Myocyte (in vitro differentiated cells): ENCODE results near the gene VPS26B. TPM values are rescaled to one million over a fixed set of nuclear protein-coding genes. Genes with fewer than 3 reads are reported as not detected.
"Not testable (repeated sequence)": the region's sequence is repeated elsewhere in the genome, so short reads cannot be mapped to it uniquely, and the experiment has no call there.

ENCODE experiments used
- DNase-seq: peaks from one replicate; pipeline ENCODE4 v3.0.0-alpha.2; 2012; ENCODE audit warnings: low read depth
- total RNA-seq: library from RNA; depleted of rRNA; stranded (reverse); fragments of >200 nt; gene quantifications from 2 replicates; pipeline ENCODE4 v1.2.3, GENCODE V29; 2014

Gene VPS26B
- total RNA-seq, 1 donor from 2014 or later: 40.5 TPM

DNA sequence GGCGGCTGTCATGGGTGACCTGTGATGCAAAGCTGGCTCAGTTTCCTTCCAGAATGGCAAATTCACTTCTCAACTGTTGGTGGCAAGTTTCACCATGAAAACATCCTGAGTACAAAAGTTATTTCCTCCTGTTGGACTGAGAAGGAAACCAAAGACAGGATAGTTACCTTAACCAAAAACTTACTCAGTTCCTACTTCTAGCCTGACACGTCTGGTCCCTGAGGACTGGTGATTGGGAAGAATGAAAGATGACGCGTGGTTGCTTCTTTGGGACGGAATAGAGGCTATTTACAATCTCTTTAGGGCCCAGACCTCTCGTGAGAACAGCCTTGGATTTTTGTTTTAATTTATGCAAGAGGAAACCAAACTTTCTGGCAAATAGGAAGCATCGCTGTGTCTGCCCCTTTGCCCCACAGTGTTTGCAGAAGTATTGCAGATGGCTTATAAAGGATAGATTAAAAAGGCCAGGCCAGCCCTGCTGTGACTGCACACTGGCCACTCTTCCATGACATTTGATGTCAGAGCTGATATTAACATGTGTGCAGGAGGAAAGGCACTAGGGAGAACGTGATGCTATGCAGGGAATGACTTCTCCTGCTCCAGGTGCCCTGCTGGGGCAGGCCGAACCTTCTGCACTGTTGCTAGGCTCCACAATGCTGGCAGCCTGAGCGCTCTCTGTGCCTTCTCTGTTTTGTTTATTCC is 7.6 kb downstream of the VPS26B start:
- no peak for DNase-seq

GRCh38 chr11:134233729-134234179 is 9.3 kb downstream of the VPS26B start:
- DNase-seq: no peak

- DNase-seq: no peak
These were observed 10.9 kb downstream of the VPS26B start for GRCh38 chr11:134235399-134235798.

- DNase-seq: no peak
These were observed 12.5 kb downstream of the VPS26B start for GRCh38 chr11:134236834-134237556.

DNA sequence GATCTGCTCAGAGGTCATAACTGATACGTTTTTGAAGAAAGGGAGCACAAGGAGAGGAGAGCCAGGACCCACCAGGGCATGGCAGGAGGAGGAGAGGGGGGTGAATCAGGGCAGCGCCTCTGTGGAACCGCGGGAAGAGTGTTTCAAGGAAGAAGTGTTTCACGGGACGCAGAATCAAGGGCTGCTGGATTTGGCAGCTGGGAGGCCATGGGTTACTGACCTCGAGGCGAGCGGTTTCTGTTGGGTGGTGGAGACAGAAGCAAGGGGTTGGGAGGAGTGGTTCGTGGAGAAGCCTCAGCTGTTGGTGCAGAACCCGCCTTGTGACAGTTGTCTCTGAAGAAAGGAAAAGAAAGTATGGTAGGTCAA is 13.1 kb downstream of the VPS26B start:
- peak; percentile 49 for DNase-seq

DNA sequence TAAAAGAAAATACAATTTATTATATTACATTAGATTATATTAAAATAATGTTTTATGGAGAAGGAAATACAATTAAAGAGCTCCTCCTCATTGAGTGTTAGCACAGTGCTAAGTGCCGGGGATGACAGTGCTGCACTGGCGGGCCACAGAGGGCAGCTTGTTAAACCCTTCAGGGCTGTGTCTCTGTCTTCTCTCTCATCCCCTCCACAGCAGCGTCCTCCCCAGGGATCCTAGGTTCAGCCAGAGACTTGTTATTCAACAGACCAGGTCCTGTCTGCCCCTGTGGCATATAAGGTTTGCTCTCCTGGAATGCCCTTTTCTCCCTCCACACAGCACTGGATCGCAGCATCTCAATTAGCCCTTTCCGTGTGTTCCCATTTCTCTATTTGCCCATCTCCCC is 14.5 kb downstream of the VPS26B start:
- DNase-seq: no peak

DNA sequence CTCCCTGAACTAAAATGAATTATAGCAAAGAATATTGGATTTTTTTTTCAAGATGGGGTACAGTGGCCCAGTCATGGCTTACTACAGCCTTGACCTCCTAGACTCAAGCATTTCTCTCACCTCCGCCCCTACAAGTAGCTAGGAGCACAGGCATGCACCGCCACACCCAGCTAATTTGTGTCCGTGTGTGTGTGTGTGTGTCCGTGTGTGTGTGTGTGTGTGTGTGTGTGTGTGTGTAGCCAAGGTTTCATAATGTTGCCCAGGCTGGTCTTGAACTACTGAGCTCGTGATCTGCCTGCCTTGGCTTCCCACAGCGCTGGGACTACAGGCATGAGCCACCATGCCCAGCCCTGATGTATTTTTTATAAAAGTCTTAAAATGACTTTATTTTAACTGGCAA is 16.1 kb downstream of the VPS26B start:
- DNase-seq: no peak

DNA sequence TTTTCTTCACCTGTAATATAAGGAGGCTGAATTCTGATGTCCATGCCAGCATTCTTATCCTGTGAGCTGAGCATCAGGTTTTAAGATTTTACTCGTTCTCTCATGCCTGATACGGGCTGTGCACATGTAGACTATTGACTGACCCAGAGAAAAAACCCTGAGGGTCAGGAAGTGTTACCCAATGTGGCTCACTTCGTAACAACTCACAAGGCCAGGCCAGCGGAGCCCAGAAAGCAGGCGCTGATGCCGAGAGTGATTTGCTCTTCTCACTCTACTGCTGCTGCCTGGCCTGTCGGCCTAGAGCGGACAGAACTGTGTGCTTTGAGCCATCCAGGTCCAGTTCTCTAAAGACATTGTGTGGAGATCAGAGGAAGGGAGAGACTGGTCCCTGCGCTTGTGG is 17.9 kb downstream of the VPS26B start:
- no peak for DNase-seq

DNA sequence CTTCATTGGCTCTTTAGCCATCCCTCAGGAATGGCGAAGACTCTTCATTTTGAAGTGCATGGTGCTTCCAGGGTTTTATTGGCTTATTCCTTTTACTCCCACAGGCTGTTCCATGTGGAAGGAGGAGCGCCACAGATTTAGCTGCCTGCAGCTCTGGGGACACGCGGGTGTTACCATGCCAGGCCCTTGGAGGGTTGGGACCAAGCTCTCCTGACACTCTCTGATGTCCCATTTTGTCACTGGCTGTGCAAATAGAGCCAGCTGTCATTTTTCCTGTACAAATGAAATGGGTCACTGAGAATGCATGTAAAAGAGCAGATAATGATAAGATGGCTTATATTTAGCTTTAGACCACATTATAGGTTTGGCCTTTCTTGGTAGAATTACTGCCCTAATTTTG is 19.4 kb downstream of the VPS26B start:
- no peak for DNase-seq

DNA sequence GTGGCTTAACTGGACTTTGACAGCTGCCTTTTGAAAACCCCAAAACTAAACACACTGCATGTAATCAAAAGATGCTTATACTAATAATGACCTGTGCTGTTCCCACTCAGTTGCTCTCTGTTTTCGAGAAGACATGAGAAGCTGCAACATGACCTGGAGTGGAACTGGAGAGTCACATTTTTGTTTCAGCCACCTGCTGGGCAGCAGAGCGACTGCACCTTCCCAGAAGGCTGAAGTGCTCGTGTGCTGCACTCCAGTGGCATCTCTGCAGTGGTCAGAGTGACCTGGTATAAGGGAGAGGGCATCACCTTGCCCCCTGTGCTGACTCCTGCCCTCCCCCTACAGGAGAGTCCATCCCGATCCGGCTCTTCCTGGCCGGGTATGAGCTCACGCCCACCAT is 20.1 kb downstream of the VPS26B start:
- no peak for DNase-seq

DNA sequence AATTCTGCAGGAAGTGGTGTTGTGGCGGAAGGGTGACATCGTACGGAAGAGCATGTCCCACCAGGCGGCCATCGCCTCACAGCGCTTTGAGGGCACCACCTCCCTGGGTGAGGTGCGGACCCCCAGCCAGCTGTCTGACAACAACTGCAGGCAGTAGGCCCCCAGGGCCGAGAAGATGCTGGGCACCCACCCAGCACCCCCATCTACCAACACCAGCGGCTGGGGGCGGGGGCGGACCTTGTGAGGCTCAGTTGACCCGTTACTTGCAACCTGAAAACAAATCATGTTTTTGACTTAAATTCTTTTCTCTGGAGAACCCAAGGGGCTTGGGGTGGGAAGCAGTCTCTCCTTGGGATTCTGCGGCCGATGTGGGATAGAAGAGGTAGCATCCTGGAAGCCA is 21.0 kb downstream of the VPS26B start:
- no peak for DNase-seq

DNA sequence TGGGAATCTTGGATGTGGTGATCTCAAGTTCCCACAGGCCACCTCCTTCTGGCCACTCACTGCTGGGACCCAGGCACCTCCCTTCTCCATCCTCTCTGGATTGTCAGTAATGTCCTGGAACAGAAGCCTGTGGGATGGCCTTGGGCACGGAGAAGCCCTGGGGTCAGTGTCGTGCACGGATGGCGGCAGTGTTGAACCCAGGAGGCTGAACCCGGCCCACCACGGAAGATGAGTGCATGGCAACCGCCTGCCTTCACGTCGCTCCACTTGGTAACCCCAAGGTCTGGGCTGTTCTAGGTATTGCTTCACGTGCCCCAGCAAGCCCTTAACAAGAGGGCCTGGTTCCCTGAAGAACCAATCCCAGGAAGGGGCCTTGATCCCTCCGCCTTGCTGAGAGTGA is 21.6 kb downstream of the VPS26B start:
- no peak for DNase-seq

GRCh38 chr11:134246678-134247077 is 22.2 kb downstream of the VPS26B start:
- no peak for DNase-seq

DNA sequence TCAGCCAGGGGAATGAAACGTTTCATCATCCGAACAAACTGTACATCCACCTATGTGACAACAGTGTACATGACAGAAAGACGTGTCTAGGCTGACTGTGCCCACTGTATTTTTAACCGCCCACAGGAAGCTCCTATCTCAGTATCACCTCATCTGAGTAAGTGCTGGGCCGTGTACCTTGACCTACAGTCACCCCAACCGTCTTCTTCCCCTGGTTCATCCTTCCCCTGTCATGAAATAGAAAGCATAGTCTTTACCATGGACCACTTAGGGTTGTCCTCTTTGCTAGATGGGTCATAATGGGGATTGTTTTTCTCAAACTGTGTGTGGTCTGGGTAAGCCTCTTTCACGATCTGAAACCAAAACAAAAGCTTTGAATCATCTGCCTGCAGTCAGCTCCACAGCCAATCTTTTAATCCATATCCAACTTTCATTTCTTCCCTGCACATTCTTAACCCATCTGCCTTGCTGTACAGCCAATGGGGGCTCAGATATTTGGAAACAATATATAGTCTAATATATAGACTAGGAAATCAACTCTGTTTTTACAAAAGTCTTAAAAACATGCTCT is 24.5 kb downstream of the VPS26B start:
- DNase-seq: no peak

DNA sequence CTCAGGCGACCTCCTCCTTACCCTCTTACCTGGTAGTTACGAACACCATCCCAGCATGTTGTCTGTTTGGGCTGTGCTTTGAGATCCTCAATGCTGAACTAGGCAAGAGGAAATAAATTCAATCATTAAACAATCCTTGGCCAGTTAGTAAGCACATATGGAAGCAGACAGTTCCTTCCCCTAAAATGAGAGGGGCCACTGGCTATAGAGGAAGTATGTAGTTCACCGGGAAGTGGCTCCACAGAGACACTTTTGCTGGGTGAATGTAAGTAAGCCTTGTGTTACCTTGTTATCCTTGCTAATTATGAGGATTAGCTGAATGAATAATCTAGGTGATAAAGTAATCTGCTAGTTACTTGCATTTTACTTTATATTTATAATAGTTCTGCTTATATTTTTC is 25.8 kb downstream of the VPS26B start:
- no peak for DNase-seq

DNA sequence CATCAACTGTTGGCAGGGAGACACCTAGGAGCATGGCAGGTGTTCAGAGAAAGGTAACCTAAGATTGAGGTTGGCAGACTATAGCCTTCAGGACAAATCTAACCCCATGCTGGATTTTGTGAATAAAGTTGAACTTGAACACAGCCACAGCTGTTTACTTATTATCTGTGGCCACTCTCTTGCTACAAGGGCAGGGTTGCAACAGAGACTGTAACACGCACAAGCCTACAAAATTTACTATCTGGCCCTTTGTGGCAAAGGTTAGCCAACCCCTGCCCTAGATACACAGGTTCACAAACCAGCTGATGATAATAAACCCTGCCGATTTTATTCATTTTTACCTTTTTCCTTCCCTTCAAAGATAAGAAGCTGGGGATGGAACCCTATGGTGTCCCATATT is 26.2 kb downstream of the VPS26B start:
- DNase-seq: no peak

DNA sequence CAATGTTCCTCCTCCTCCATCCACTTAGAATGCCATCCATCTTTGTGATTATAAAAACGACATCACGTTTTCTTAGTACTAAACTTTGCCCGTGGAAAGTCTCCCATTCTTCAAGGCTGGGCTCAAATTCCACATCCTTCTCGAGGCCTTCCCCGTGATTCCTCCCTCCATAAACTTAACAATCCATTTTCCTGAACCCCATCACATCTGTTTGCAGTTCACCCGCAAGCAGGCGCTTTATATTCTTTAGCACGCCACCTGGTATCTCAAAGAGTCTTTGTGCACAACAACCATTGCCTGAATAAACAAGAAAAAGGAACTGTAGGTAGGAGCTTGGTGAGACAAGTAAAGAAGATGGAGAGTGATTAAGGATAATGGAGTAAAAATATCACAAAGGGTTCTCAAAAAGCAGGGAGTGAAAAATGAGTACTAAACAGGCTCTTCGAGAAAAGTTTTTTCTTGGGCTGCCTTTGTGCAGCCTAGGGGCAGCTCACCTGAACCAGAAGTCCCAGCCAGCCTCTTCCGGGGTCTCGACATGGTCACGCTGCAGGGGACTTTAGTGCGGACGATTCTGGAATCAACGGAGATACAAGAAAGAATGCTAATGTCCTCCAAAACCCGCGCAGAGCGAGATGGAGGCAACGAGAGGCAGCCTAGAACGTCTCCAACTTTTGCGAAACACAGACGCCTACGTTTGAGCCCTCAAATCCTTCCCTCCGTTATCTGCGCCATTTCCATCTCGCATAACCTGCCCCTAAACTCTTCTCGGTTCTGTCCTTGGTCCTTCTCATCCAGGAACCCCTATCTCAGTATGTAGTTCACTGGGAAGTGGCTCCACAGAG is 28.1 kb downstream of the VPS26B start:
- no peak for DNase-seq

DNA sequence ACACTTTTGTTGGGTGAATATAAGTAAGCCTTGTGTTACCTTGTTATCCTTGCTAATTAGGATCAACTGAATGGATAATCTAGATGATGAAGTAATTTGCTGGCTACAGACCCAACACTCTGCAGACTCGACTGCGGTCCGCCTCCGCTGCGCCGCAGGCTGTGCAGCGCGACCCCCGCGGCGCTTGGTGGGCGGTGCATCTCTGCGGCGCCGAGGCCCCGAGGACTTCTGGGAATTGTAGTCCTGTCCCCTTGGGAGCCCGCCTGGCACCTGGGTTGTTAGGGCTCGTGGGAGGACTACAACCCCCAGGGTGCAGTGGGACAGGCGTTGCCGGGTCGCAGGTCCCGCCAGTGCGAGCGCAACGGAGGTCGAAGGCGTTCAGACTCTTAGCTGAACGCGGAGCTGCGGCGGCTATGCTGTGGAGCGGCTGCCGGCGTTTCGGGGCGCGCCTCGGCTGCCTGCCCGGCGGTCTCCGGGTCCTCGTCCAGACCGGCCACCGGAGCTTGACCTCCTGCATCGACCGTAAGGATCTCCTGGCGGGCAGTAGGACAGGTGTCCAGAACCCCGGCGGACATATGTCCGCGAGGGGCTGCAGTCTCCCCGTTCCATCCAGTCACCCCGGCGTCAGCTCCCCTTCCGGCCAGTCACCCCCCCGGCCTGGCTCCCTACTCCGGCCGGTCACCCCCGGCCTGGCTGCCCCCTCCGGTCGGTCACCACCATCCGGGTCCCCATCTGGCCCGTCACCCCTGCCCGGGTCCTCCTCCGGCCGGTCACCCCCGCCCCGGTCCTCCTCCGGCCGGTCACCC is 28.9 kb downstream of the VPS26B start, which contains the start of the genes ACAD8 and THYN1:
ACAD8 (plus strand) TSS at position 381 of the 806 bp plus-strand sequence; CDS start at position 414, 33 bp downstream.
THYN1 (minus strand) TSS at position 165 of the 806 bp plus-strand sequence. CDS start 470 bp downstream, outside the sequence.
- DNase-seq: peak; percentile 98

- DNase-seq: no peak
These were observed 30.1 kb downstream of the VPS26B start for GRCh38 chr11:134254433-134255183.

- DNase-seq: not testable (repeated sequence)
These were observed 30.7 kb downstream of the VPS26B start for GRCh38 chr11:134255184-134255561.
